ENCODE data around the gene RNF181. TPM values are rescaled to one million over a fixed set of nuclear protein-coding genes. Genes with fewer than 3 reads are reported as not detected.

The RNF181 gene
- total and polyA plus RNA-seq, 2 of the 13 experiments (the other 11 are each of a cell fraction or from before 2014, with no cell fraction given), result 224 to 578 TPM

- TF ChIP-seq ZKSCAN5 (CRISPR knock-in tag; IDR thresholded peaks at IDR 0.05), result no peak
- 0 out of 2 replicates have a peak, but pooled peaks have one; percentile 2 for TF ChIP-seq ZNF740 (CRISPR knock-in tag; IDR thresholded peaks at IDR 0.05)
- TF ChIP-seq MYNN (CRISPR knock-in tag; IDR thresholded peaks at IDR 0.05; ENCODE audit: low read depth), result no peak
- peak; percentile 57; the same call in 1 of the 2 replicates for TF ChIP-seq ZNF350 (CRISPR knock-in tag; IDR thresholded peaks at IDR 0.05; ENCODE audit: borderline replicate concordance, low read depth)
- peak; percentile 28; the same call in 1 of the 2 replicates for TF ChIP-seq FOXC1 (CRISPR knock-in tag; IDR thresholded peaks at IDR 0.05; ENCODE audit: borderline replicate concordance)
- peak; percentile 97 for TF ChIP-seq ZFY (CRISPR knock-in tag; IDR thresholded peaks at IDR 0.05)
- peak; percentile 78 for TF ChIP-seq ZNF619 (CRISPR knock-in tag; IDR thresholded peaks at IDR 0.05)
- TF ChIP-seq NCOA1 (CRISPR knock-in tag; IDR thresholded peaks at IDR 0.05), result peak; percentile 73; the same call in 1 of the 2 replicates
- no peak for TF ChIP-seq KDM6A (CRISPR knock-in tag; IDR thresholded peaks at IDR 0.05; ENCODE audit: low read depth)
- peak; percentile 15; the same call in 1 of the 2 replicates for TF ChIP-seq HMG20A (CRISPR knock-in tag; IDR thresholded peaks at IDR 0.05; ENCODE audit: borderline replicate concordance)
- TF ChIP-seq TRIM22 (IDR thresholded peaks at IDR 0.05), result no peak
- no peak for TF ChIP-seq ZNF3 (CRISPR knock-in tag; IDR thresholded peaks at IDR 0.05)
- peak; percentile 80 for TF ChIP-seq CREM (IDR thresholded peaks at IDR 0.05)
- no peak for TF ChIP-seq CREM (CRISPR knock-in tag; IDR thresholded peaks at IDR 0.05)
- TF ChIP-seq ZNF652 (CRISPR knock-in tag; IDR thresholded peaks at IDR 0.05; ENCODE audit: borderline replicate concordance, low read depth), result peak; percentile 73; the same call in 1 of the 2 replicates
- no peak for TF ChIP-seq ZEB1 (IDR thresholded peaks at IDR 0.05; ENCODE audit: insufficient replicate concordance, low read depth)
- TF ChIP-seq POGK (CRISPR knock-in tag; conservative IDR thresholded peaks at IDR 0.05), result 0 out of 2 replicates have a peak, but pooled peaks have one; percentile 31
- TF ChIP-seq ZNF761 (CRISPR knock-in tag; conservative IDR thresholded peaks at IDR 0.05), result no peak
- peak; percentile 84; the same call in 1 of the 2 replicates for TF ChIP-seq GATA4 (IDR thresholded peaks at IDR 0.05; ENCODE audit: borderline replicate concordance, low read depth)
- TF ChIP-seq SP5 (CRISPR knock-in tag; IDR thresholded peaks at IDR 0.05; ENCODE audit: borderline replicate concordance, low read depth), result peak; percentile 23; the same call in 1 of the 2 replicates
- TF ChIP-seq AGO1 (IDR thresholded peaks at IDR 0.05; ENCODE audit: low read depth, low read length, poor library complexity, severe bottlenecking), result peak; percentile 53
Measured at GRCh38 chr2:85602476-85603234, 7.1 kb downstream of the RNF181 start, which contains the start of gene TMEM150A (continued).
